K562 (cell line): ENCODE data around the gene HCAR3.

Experiments
- FOXP1 ChIP-seq: sonication (generic); formaldehyde crosslinking; IDR thresholded peaks from 2 replicates; pipeline ENCODE4 v1.8.0; 2022; ENCODE audit warnings: mild to moderate bottlenecking, missing genetic modification reagents
- JUND ChIP-seq, 2 experiments: IDR thresholded peaks; 2 replicates in 1 of 2; 3 replicates in 1 of 2; pipeline ENCODE4 v1.6.1; 2011; ENCODE audit warnings: borderline replicate concordance in 2 of 2, low read depth in 2 of 2, low read length in 2 of 2, improper control_type of control experiment in 1 of 2, missing biosample characterization in 1 of 2, missing genetic modification characterization in 1 of 2, missing genetic modification reagents in 1 of 2
- ZNF175 ChIP-seq: fragments of 200-800 bp; sonication (Bioruptor generic); IDR thresholded peaks from 2 replicates; pipeline ENCODE4 v1.6.1; 2016; ENCODE audit warnings: low read depth, mild to moderate bottlenecking, missing genetic modification characterization, missing compliant biosample characterization
- TF ChIP-seq, protein P1 (sequence below): fragments of 200-800 bp; sonication (Bioruptor generic); IDR thresholded peaks from 2 replicates; pipeline ENCODE4 v1.6.1; 2017; ENCODE audit warnings: missing genetic modification characterization, missing compliant biosample characterization

DNA sequence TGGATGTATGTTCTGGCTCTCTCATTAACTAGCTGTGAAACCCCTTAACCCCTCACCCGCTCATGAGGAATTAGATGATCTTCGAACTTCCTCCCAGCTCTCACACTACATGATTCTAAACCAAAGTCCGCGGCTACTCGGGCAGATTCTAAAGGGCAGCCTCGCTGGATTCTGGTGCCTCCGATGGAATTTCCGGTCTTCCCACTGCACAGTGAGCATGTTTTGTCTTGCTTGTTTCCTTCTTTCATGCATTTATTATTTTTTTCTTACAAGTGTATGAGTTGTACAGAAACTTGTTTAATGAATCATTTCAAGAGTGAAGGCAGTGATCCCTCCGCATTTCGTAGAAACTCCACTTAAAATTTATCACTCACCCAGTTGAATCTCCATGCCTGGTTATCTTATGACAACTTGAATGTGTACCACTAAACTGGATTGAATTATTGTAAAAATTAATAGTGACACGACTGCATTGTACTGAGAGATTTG lies 4.5 kb upstream of the HCAR3 start:
- no peak for TF ChIP-seq JUND (IDR thresholded peaks at IDR 0.05; ENCODE audit: borderline replicate concordance, low read depth, low read length)
- no peak for TF ChIP-seq JUND (tag; IDR thresholded peaks at IDR 0.05; ENCODE audit: borderline replicate concordance, low read depth, low read length)
- no peak for TF ChIP-seq ZNF175 (CRISPR knock-in tag)
- TF ChIP-seq, protein P1, sequence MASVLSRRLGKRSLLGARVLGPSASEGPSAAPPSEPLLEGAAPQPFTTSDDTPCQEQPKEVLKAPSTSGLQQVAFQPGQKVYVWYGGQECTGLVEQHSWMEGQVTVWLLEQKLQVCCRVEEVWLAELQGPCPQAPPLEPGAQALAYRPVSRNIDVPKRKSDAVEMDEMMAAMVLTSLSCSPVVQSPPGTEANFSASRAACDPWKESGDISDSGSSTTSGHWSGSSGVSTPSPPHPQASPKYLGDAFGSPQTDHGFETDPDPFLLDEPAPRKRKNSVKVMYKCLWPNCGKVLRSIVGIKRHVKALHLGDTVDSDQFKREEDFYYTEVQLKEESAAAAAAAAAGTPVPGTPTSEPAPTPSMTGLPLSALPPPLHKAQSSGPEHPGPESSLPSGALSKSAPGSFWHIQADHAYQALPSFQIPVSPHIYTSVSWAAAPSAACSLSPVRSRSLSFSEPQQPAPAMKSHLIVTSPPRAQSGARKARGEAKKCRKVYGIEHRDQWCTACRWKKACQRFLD (CRISPR knock-in tag) = no peak
- no peak for TF ChIP-seq FOXP1 (CRISPR knock-in tag)
